NT2/D1 (cell line): ENCODE data around the gene SH2D1B.

ENCODE experiments used
- SUZ12 ChIP-seq: IDR thresholded peaks from 2 replicates; pipeline ENCODE4 v1.6.1; 2011; ENCODE audit not compliant: insufficient read length, insufficient read depth; ENCODE audit errors: extremely low read depth
- YY1 ChIP-seq: IDR thresholded peaks from 2 replicates; pipeline ENCODE4 v1.6.1; 2011; ENCODE audit not compliant: insufficient read length, insufficient read depth
- ZNF274 ChIP-seq: IDR thresholded peaks from 2 replicates; pipeline ENCODE4 v1.6.1; 2011; ENCODE audit warnings: mild to moderate bottlenecking, low read depth, low read length

GRCh38 chr1:162353078-162353477 is 58.9 kb downstream of the SH2D1B start:
- no peak for TF ChIP-seq YY1
- no peak for TF ChIP-seq SUZ12
- no peak for TF ChIP-seq ZNF274
